HG02678 (cell line): ENCODE data around the gene GRIN3A.
A peak's percentile ranks its signal among the peaks of the same experiment; 100 is the strongest.

Experiments
- ATAC-seq: cut with Tn5 transposase; IDR thresholded peaks from one replicate; pipeline ENCODE4 v1.9.1; 2021; ENCODE audit warnings: mild to moderate bottlenecking, moderate library complexity; ENCODE audit not compliant: unreplicated experiment

GRIN3A gene

DNA sequence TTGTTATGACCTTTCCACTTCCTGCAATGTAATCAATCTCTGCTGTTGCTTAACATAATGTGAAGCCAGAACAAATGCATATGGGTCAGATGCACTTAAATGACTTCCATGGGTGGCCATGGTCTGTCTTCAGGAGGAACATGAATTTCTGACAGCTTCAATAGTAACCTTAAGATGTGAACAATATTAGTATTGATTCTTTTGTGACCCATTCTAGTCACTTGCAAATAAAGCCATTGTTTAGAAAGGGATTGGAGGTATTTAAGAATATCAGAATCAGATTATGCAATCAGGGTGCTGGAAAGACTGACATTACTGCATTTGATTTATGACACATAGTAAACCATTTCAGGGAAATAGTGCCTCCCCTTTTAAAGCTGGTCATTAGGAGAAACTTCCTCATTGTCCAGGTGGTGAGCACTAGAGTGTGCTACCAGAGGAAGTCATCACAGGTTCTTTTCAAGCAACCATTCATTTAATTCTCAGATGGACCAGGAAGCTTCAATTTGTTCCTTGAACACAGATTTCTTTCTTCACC lies 32.1 kb downstream of the GRIN3A start:
- no peak for ATAC-seq

DNA sequence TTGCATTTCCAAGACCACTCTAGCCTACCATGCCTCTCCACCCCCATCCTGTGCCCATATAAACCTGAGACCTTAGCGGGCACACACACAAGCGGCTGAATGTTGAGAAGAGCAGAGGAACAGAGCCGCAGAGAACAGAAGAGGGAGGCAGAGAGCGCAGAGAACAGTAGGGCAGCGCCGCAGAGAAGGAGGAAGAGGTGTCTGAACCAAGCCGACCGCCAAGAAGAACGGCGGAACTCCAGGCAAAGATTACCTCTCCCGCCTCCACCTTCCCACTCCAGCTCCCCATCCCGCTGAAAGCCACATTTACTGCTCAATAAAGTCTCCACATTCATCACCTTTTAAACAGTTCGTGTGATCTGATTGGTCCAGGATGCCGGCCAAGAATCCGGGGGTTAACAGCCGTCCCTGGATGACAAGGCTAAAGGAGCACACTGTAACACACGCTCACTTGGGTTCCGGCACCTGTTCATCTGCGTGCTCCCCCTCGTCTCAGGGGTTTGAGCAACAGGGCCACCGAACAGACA lies 33.2 kb downstream of the GRIN3A start:
- peak; percentile 84 for ATAC-seq

DNA sequence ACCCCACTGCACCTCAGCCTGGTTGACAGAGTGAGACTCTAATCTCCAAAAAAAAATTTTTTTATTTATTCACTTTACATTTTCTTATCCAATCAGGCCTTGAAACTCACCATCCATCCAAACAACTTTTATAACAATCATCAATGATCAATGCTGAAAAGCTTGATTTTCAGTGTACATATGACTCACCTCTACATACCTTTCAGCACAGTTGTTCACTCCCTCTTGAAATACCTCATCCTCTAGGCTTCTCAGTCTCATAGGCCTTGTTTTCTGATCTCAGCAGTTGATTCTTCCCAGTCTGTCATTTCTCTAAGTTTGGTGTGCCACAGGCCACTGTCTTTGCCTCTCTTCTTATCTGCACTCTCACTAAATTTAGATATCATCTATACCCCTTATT lies 36.2 kb downstream of the GRIN3A start:
- no peak for ATAC-seq

DNA sequence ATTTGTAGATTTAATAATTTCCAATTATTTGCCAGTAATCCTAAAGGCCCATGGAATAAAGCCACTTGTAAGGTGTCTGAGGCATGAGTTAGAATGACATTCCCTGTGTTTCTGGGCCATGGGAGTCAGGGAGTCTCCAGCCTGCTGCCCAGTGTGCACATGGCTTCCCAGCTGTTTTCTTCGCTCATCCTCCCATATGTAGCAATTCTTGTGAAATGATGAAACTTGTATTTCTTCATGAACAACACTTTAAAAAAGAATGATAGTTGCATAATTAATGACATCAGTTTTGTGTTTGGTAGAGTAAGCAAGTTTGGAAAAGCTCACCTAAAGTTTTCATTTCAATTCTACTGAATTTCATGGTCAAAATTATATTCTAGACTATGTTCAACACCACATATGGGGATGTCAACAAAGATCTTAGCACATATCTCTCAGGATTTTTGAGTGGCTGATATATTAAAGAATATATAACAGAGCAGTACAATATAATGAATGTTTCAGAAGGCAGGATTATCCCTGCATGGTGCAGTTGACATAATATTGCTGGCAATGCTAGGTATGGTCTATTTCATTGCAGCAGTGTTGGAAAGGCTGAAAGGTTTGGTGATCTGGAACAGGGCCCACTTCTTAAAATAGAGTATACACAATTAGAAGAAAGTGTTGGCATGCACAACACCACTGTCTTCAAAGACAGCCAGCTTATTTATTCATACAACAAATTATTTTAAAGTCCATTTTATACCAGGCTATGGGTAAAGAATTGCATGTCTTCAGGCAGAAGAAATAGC lies 44.7 kb downstream of the GRIN3A start:
- no peak for ATAC-seq

DNA sequence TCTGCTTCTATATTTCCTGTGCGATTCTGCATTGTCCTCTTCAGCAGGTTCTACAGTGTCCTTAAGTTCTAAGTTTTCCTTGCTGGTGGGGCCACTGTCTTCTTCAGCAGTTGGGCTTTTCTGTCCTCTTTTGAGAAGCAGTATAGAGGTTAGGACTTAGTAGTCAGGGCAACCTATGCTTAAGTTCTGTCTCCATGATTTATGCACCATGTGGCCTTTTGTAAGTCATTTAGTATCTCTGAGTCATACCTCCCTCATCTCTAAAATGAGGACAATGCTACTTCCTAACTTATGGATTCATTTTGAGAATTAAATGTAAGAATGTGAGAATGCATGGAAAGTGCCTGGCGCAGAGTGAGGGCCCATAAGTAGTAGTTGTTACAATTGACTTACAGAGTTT lies 46.8 kb downstream of the GRIN3A start:
- no peak for ATAC-seq

DNA sequence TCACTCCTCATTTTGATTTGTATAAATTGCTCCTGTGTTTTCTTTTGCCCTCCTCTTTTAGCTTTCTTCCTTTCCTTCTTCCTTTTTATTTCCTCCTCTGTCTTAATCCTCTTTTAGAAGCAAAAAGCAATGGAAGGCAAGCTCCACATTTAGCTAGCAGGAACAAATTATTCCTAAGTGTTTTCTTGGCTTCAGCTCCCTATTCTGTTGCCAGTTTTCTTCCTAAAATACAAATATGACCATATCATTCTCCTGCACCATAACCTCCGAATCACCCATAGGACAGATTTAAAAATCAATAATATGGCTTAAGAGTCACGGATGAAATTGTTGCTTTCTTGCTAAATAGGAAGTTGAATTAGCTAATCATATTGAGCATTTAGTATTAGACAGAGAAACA lies 49.4 kb downstream of the GRIN3A start:
- ATAC-seq = no peak

DNA sequence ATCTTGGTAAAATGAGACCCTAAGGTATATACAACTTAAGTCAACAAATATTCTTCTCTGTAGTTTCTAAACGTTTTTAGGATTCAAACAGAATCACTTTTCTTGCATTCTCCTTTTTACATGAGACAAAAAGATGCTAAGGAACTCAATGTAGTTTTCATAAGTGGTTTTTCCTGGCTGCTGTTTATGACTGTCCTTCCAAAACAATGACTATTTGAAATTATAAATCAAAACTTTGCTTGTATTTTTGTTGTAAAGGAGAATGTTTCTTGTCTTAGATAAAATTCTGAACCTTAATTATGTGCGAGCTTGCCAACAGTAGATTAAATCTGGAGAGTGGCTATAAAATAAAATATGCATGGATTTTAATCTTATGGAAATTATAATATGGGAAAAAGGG lies 53.8 kb downstream of the GRIN3A start:
- ATAC-seq = no peak

DNA sequence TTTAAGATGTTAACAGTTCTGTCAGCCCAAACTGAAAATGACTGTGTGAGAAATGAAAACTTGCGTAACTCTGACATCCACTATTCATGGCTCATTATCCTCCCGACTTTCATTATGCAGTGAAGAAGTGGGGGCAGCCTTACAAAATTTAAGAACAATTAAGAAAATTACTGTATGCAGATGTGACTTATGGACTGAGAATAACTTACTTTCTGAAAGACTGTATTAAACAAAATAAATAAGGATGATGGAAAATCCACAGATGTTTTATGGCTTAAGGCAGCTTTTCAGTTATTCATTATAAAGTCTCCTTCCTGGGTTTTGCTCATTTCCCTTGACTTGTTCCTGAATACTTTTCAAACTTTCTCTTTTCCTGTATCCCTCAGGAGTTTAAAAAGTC lies 55.2 kb downstream of the GRIN3A start:
- no peak for ATAC-seq

DNA sequence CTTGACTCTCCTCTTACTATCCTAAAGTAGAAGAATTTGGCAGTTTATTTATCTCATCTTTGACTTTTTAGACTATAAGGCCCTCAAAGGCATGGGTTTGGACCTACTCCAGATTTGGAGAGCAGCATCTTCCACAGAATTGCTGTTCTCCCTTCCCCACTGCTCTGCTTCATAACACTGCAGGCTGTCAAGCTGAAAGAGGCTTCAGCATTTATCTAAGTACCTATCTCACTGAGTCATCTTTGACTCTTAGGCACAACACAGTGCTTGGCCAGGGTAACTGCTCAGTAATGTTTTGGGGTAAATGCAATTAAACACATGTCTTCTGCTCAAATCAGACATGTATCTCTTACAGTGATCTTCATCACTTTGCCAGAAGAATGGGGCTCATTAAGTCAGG lies 60.6 kb downstream of the GRIN3A start:
- ATAC-seq = no peak

DNA sequence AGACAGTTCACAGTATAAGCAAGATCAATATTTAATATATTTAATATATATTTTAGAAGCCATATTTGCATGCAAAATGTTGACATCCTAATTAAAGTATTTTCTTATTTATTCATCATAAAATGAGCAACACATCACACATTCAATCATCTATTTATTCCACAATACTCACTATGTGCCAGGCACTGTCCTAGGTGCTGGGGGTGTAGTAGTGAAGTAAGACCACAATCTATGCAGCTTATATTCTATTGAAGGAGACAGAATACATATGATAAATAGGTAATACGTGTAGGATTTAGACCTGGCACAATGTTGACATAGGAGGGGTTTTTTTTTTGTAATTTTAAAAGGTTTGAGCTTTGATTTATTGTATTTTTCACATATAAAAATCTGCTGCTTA lies 63.1 kb downstream of the GRIN3A start:
- ATAC-seq = no peak

DNA sequence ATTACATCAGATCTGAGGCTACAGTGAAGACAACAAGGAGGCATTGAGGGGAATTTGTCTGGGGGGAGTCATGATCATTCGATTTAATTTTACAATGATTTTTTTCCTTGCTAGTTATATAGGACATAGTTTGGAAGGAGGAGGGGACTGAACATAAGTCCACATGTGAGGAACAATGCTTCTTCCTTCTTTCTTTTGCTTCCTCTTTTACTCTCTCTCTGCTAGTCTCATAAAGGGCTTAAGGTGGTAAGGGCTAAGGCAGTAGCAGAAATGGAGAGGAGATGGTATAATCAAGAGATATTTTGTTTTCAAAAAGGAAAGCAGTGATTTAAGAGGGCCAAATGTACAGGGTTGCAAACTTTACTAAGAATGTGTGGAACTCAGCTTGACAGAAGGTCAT lies 64.3 kb downstream of the GRIN3A start:
- no peak for ATAC-seq

DNA sequence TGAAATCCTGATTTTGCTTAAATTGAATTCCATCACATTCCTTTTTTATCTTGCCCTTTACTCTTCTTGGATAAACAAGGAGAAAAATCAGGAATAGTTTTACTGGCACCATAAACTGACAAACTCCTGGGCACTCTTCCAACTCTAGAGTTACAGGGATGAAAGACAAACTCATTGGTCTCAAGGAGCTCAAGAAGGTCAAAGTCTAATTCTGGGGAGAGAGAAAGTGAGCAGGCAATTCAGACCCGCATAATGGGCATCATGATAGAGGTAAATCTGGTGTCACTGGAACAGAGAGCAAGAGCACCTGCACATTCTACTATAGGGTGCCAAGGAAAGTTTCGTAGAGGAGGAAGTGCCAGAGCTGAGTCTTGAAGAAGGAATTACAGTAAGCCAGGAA lies 64.8 kb downstream of the GRIN3A start:
- no peak for ATAC-seq

DNA sequence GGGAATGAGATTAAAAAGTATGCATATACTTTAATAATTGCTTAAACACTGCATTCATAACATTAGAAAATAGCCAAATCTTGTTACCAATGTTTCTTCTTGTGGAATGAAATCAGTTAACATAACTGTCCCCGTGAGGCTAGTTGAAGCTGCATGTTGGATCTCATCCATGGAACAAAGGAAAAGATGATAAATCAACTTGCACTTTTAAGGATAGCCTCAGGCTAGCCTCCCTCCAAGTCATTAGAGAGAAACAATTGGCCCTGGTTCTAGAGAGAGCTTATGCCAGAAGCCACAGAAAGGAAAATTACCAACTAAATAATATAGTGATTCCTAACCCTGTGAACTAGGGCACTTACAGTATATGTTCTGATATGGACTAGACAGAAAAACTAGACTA lies 66.9 kb downstream of the GRIN3A start:
- no peak for ATAC-seq

DNA sequence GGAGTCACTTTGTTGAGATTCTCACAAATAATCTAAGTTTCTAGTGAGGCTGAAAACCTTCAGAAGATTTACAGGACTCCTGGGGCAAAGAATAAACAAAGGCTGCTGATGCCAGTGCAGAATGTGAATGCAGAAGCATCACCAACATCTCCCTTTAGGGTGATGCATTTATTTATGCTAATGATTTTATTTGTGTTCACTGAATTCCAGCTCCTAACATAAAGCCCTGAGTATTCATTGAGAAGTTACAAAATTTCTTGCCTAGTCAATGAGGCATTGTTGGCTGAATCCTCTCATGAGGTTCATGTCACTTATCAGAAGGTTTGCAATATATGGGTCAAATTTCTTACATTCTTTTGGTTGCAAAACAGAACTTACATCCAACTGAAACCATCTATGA lies 70.0 kb downstream of the GRIN3A start:
- no peak for ATAC-seq

DNA sequence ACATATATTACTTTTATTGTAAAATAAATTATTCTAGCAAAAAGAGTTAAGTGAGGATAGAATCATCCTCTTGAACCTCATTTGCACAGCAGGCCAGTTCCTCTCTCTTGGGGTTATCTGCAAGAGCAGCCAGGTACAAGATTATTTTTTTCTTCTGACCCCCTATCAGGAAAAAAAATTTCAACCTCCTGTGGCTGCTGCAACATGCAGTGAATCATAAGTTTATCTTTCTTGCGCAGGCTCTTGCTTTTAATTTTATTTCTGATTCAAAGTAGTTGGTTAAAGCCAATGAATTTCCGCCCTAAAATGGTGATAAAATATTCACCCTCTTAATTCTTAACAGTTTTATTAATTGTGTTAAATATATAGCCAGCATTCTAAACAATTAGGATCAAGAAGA lies 74.0 kb downstream of the GRIN3A start:
- no peak for ATAC-seq

DNA sequence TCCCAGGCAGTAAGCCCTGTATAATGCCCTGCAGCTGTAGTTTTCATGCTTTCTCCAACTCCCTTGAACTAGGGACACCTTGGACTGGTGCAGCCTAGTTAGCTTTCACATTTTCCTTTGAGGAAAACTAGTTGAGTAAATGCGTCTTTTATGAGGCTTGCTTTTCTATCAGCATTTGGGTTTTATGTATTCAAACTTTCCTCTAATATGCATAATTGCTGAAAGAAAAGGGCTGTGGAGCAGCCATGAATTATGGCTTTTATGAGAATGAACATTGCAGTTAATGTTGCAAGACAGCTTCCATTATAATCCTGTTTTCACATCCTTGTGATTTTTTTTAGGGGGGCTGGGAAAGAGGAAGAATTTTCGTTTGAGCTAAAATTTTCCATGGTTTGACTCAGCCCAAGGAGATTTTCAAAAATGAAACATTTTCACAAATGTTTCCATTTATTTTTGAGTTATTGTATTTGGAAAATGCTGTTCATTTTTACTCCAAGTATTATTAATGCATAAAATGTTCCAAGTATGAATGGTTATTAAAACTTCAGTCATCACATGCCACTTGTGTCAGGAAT lies 85.8 kb downstream of the GRIN3A start:
- ATAC-seq = no peak

DNA sequence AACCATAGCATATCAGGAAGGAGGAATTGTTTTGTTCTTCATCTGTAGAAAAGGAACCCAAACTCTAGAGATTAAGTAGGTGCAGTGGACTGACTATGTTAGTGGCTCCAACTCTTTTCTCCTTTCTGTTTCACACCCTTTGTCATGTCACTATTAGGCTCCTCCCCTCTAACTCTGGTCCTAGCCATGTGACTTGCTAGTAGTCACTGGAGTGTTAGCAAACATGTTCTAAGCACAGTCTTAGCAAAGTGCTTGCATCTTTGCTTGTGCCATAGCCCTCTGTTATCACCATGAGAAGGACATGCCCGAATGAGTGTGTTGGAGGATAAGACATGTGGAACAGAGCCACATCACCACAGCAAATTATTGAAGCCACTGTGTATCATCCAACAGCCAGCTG lies 88.3 kb downstream of the GRIN3A start:
- peak; percentile 50 for ATAC-seq

DNA sequence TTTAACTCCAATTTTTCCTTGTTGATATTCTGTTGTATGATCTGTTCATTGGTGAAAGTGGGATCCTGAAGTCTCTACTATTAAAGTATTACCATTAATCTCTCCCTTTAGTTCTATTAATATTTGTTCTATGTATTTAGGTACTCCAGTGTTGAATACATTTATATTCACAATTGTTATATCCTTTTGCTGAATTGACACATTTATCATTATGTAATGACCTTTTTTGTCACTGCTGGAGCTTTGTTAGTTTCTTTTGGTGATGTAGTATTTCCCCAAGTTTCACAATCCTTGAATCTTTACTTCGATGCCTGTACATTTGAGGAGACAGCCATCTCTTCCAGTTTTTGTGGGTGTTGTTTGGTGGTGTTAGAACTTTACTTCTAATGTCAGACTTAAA lies 90.0 kb downstream of the GRIN3A start:
- no peak for ATAC-seq

DNA sequence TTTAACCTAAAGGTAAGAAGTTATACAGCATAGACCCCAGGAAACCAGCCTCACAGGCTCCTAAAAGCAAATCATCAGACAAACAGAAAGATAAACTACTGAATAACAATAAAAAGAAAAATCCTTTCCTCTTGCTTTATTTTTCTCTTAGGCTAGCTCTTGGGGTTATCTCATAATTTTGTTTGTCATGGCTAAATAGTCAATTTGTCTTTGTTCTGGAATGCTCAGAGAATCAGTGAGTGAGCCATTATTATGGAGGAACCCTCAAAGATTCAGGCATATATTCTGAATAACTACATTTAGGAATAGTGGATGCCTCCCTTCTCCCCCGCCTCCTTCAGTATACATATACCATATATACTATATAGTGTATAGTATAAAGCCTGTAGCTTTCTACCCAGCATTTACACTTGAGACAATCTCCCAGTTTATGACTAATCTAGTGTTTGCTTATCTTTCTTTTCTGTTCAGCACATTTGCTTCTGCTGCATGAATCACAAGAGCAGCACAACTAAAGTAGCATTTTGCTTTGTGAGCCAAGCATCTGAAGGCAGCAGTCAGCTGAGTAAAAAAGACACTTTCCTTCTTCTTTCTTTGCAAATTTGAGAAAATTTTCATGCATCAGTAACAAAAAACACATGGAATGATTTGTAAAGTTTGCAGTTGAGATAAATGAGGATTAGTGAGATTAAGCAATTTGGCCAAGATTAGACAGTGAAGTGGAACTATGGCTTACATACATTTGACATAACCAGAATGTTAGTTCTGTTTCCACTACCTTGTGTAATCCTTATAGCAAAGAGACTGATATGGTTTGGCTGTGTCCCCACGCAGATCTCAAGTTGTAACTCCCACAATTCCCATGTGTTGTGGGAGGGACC lies 98.4 kb downstream of the GRIN3A start:
- ATAC-seq = no peak

DNA sequence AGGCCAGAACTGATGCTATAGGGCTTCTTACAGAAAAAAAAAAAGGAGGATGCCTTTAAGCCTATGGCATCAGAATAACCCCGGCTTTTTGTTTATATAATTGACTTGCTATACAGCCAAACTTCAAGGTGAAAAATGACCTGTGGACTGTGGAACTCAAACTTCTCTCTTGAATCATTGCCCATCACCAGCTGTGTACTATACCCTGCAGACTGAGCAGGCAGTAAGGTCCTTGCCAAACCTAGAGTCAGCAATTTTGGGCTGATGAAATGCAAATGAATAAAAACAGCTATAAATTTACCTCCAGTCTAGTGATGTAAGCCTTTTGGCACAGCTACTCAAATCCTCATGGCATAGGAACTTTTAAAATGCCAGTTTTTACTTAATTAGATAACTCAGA lies 99.1 kb downstream of the GRIN3A start:
- no peak for ATAC-seq

DNA sequence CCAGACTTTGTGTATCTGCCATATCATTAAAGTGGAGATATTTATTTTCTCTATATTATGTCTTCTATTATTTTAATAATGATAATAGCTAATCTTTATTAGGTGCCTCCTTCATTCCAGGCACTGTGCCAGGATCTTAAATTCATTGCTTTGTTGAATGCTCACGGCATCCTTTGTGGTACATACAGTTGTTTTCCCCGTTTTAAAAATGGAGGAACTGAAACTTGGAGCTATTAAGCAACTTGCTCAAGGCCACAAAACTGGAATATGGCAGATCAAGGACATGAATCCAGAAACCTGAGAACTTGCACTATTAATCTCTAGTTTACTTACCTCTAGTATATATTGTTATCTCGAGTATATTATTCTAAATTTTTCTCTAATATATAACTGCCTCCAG lies 102.2 kb downstream of the GRIN3A start:
- ATAC-seq = no peak
